HepG2 (cell line): ENCODE data around the gene CPPED1. TPM values are rescaled to one million over a fixed set of nuclear protein-coding genes. Genes with fewer than 3 reads are reported as not detected.

Experiments
- CEBPB ChIP-seq: IDR thresholded peaks from 2 replicates; pipeline ENCODE4 v1.6.1; 2011; ENCODE audit warnings: low read depth, low read length, improper control_type of control experiment, borderline replicate concordance
- CEBPG ChIP-seq: IDR thresholded peaks from 2 replicates; pipeline ENCODE4 v1.6.1; 2016
- FOSL2 ChIP-seq: sonication (generic); formaldehyde crosslinking; IDR thresholded peaks from 2 replicates; pipeline ENCODE4 v1.4.0; 2020; ENCODE audit warnings: missing genetic modification reagents
- GTF2F1 ChIP-seq: fragments of 150-350 bp; IDR thresholded peaks from 2 replicates; pipeline ENCODE4 v1.6.1; 2014; ENCODE audit warnings: low read length
- JUNB ChIP-seq: sonication (generic); formaldehyde crosslinking; IDR thresholded peaks from 2 replicates; pipeline ENCODE4 v1.8.0; 2022; ENCODE audit warnings: missing genetic modification reagents, mild to moderate bottlenecking, borderline replicate concordance
- NCOA2 ChIP-seq: sonication (generic); formaldehyde crosslinking; IDR thresholded peaks from 2 replicates; pipeline ENCODE4 v1.8.0; 2022; ENCODE audit warnings: inconsistent platforms
- NR2C2 ChIP-seq: sonication (generic); formaldehyde crosslinking; IDR thresholded peaks from 2 replicates; pipeline ENCODE4 v1.4.0; 2020; ENCODE audit warnings: missing genetic modification reagents, mild to moderate bottlenecking, moderate library complexity, borderline replicate concordance
- RXRA ChIP-seq: sonication (generic); formaldehyde crosslinking; IDR thresholded peaks from 2 replicates; pipeline ENCODE4 v1.5.1; 2020; ENCODE audit warnings: missing genetic modification reagents
- RXRB ChIP-seq: IDR thresholded peaks from 2 replicates; pipeline ENCODE4 v1.6.1; 2016; ENCODE audit warnings: borderline replicate concordance, missing genetic modification reagents, missing compliant biosample characterization
- SOX6 ChIP-seq, 2 experiments: fragments of 450-650 bp in 1 of 2; sonication (generic) in 1 of 2; formaldehyde crosslinking in 1 of 2; IDR thresholded peaks; 2 replicates each; pipeline versions ENCODE4 v1.4.0 to v1.6.1; 2017 to 2020; ENCODE audit warnings: antibody characterized with exemption in 1 of 2, mild to moderate bottlenecking in 1 of 2, missing genetic modification reagents in 1 of 2
- TSC22D2 ChIP-seq: sonication (generic); formaldehyde crosslinking; IDR thresholded peaks from 2 replicates; pipeline ENCODE4 v1.5.1; 2020; ENCODE audit warnings: missing genetic modification reagents, mild to moderate bottlenecking, borderline replicate concordance
- YEATS2 ChIP-seq: sonication (generic); formaldehyde crosslinking; IDR thresholded peaks from 2 replicates; pipeline ENCODE4 v1.4.0; 2020; ENCODE audit warnings: missing genetic modification reagents, borderline replicate concordance
- ZNF644 ChIP-seq: IDR thresholded peaks from 2 replicates; pipeline ENCODE4 v1.6.1; 2016; ENCODE audit warnings: low read depth
- ZNF782 ChIP-seq: sonication (generic); formaldehyde crosslinking; IDR thresholded peaks from 2 replicates; pipeline ENCODE4 v1.4.0; 2020; ENCODE audit warnings: missing genetic modification reagents, mild to moderate bottlenecking, borderline replicate concordance
- ZSCAN31 ChIP-seq: sonication (generic); formaldehyde crosslinking; IDR thresholded peaks from 2 replicates; pipeline ENCODE4 v1.5.0; 2020; ENCODE audit warnings: low read depth, mild to moderate bottlenecking, missing genetic modification reagents
- polyA plus RNA-seq, 8 experiments: library from polyadenylated mRNA; depleted of rRNA in 3 of 8; stranded (reverse) in 7 of 8; unstranded in 1 of 8; fragments of >200 nt; fragmentation: Illumina TruSeq in 4 of 8; extraction: Trizol in 4 of 8; gene quantifications; 2 replicates each; pipeline versions ENCODE4 v1.2.1 to v1.2.3, GENCODE V29; 2011 to 2016; ENCODE audit warnings: low read depth in 4 of 8, missing spikeins in 1 of 8, mixed read lengths in 1 of 8; ENCODE audit not compliant: insufficient read depth in 1 of 8
- total RNA-seq, 5 experiments: library from RNA; depleted of rRNA; stranded (reverse); fragments of >200 nt; fragmentation: Illumina TruSeq; extraction: Trizol; gene quantifications; 2 replicates each; pipeline ENCODE4 v1.2.3, GENCODE V29; 2016; ENCODE audit warnings: low read depth in 1 of 5
- TF ChIP-seq, protein P1 (sequence below): sonication (generic); formaldehyde crosslinking; IDR thresholded peaks from 2 replicates; pipeline ENCODE4 v1.9.0; 2021; ENCODE audit warnings: mild to moderate bottlenecking, missing genetic modification reagents
- TF ChIP-seq, protein P2 (sequence below), 2 experiments: sonication (generic) in 1 of 2; formaldehyde crosslinking in 1 of 2; IDR thresholded peaks; 2 replicates each; pipeline versions ENCODE4 v1.4.0 to v1.6.1; 2016 to 2020; ENCODE audit warnings: borderline replicate concordance in 1 of 2, low read depth in 1 of 2, mild to moderate bottlenecking in 1 of 2, missing genetic modification reagents in 1 of 2

Gene CPPED1
- total and polyA plus RNA-seq, 2 of the 13 experiments (the other 11 are each of a cell fraction or from before 2014, with no cell fraction given) = 66.6 to 71.3 TPM

DNA sequence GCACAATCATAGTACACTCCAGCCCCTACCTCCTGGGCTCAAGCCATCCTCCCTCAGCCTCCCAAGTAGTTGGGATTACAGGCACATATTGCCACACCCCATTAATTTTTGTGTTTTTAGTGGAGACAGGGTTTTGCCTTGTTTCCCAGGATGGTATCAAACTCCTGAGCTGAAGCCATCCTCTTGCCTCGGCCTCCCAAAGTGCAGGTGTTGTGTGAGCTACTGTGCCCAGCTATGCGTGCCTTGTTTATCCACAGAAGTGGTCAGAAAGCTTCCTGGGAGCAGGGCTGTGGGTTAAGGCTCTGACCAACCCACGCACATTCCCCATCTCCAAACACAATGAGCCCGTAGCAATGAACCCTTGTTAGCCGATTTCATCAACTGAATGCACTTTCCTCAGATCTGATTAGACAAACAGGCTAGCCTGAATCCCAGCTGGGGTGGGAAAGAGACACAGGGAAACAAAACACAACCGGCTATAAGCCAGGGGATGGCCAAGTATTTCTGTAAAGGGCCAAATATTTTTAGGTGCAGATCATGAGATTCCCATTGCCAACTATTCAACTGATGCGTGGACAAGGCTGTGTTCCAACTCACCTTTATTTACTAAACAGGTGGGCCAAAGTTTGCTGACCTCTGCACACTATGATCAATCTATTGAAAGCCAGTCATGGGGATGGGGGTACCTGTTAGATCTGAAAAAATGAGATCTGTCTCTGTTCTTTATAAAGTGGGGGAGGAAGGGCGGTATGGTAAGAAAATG lies 193.6 kb downstream of the CPPED1 start (continued):
- TF ChIP-seq SOX6 (IDR thresholded peaks at IDR 0.05) (no peak), SOX6 (CRISPR knock-in tag; IDR thresholded peaks at IDR 0.05) (peak; percentile 75; the same call in 1 of the 2 replicates), NR2C2 (0 out of 2 replicates have a peak, but pooled peaks have one; percentile 46), ZSCAN31 (CRISPR knock-in tag) (no peak), TSC22D2 (CRISPR knock-in tag) (no peak), NCOA2 (CRISPR knock-in tag) (peak; percentile 40; the same call in 1 of the 2 replicates), JUNB (CRISPR knock-in tag) (no peak), ZNF644 (CRISPR knock-in tag) (0 out of 2 replicates have a peak, but pooled peaks have one; percentile 7), ZNF782 (CRISPR knock-in tag) (peak; percentile 55; the same call in 1 of the 2 replicates), RXRA (CRISPR knock-in tag) (peak; percentile 52; the same call in 1 of the 2 replicates), CEBPB (peak; percentile 14; the same call in 1 of the 2 replicates), YEATS2 (CRISPR knock-in tag) (no peak; the same call in 1 of the 2 replicates), RXRB (CRISPR knock-in tag) (peak; percentile 54), GTF2F1 (no peak), FOSL2 (peak; percentile 71), CEBPG (CRISPR knock-in tag) (peak; percentile 34; the same call in 1 of the 2 replicates)
- TF ChIP-seq, protein P1, sequence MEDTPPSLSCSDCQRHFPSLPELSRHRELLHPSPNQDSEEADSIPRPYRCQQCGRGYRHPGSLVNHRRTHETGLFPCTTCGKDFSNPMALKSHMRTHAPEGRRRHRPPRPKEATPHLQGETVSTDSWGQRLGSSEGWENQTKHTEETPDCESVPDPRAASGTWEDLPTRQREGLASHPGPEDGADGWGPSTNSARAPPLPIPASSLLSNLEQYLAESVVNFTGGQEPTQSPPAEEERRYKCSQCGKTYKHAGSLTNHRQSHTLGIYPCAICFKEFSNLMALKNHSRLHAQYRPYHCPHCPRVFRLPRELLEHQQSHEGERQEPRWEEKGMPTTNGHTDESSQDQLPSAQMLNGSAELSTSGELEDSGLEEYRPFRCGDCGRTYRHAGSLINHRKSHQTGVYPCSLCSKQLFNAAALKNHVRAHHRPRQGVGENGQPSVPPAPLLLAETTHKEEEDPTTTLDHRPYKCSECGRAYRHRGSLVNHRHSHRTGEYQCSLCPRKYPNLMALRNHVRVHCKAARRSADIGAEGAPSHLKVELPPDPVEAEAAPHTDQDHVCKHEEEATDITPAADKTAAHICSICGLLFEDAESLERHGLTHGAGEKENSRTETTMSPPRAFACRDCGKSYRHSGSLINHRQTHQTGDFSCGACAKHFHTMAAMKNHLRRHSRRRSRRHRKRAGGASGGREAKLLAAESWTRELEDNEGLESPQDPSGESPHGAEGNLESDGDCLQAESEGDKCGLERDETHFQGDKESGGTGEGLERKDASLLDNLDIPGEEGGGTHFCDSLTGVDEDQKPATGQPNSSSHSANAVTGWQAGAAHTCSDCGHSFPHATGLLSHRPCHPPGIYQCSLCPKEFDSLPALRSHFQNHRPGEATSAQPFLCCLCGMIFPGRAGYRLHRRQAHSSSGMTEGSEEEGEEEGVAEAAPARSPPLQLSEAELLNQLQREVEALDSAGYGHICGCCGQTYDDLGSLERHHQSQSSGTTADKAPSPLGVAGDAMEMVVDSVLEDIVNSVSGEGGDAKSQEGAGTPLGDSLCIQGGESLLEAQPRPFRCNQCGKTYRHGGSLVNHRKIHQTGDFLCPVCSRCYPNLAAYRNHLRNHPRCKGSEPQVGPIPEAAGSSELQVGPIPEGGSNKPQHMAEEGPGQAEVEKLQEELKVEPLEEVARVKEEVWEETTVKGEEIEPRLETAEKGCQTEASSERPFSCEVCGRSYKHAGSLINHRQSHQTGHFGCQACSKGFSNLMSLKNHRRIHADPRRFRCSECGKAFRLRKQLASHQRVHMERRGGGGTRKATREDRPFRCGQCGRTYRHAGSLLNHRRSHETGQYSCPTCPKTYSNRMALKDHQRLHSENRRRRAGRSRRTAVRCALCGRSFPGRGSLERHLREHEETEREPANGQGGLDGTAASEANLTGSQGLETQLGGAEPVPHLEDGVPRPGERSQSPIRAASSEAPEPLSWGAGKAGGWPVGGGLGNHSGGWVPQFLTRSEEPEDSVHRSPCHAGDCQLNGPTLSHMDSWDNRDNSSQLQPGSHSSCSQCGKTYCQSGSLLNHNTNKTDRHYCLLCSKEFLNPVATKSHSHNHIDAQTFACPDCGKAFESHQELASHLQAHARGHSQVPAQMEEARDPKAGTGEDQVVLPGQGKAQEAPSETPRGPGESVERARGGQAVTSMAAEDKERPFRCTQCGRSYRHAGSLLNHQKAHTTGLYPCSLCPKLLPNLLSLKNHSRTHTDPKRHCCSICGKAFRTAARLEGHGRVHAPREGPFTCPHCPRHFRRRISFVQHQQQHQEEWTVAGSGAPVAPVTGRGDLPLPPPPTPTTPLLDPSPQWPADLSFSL (CRISPR knock-in tag) = 0 out of 2 replicates have a peak, but pooled peaks have one; percentile 31
- TF ChIP-seq, protein P2, sequence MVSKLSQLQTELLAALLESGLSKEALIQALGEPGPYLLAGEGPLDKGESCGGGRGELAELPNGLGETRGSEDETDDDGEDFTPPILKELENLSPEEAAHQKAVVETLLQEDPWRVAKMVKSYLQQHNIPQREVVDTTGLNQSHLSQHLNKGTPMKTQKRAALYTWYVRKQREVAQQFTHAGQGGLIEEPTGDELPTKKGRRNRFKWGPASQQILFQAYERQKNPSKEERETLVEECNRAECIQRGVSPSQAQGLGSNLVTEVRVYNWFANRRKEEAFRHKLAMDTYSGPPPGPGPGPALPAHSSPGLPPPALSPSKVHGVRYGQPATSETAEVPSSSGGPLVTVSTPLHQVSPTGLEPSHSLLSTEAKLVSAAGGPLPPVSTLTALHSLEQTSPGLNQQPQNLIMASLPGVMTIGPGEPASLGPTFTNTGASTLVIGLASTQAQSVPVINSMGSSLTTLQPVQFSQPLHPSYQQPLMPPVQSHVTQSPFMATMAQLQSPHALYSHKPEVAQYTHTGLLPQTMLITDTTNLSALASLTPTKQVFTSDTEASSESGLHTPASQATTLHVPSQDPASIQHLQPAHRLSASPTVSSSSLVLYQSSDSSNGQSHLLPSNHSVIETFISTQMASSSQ (IDR thresholded peaks at IDR 0.05; ENCODE audit: low read depth) = no peak
- TF ChIP-seq, protein P2 (CRISPR knock-in tag; IDR thresholded peaks at IDR 0.05; ENCODE audit: borderline replicate concordance) = 0 out of 2 replicates have a peak, but pooled peaks have one; percentile 31
